Loucy (cell line): ENCODE results near the gene PTPRT.

Experiments used
- H2AFZ ChIP-seq: fragments of 200-600 bp; sonication (generic); 2 replicates; pipeline ENCODE4 v1.6.0; 2016; ENCODE audit warnings: antibody characterized with exemption, mild to moderate bottlenecking, low read length, moderate library complexity
- H3F3A ChIP-seq: fragments of 200-600 bp; 2 replicates; pipeline ENCODE4 v1.6.0; 2016; ENCODE audit warnings: antibody characterized with exemption, low read depth, mild to moderate bottlenecking
- H3K27me3 ChIP-seq: fragments of 200-600 bp; sonication (generic); 2 replicates; pipeline ENCODE4 v1.6.1; 2014; ENCODE audit warnings: low read length, mild to moderate bottlenecking; ENCODE audit not compliant: insufficient read depth, poor library complexity, severe bottlenecking
- H3K36me3 ChIP-seq: fragments of 200-600 bp; sonication (generic); 2 replicates; pipeline ENCODE4 v1.6.1; 2016; ENCODE audit warnings: low read length; ENCODE audit not compliant: insufficient read depth
- H3K4me1 ChIP-seq: fragments of 200-600 bp; sonication (generic); 2 replicates; pipeline ENCODE4 v1.5.1; 2014; ENCODE audit warnings: low read length, mild to moderate bottlenecking; ENCODE audit not compliant: insufficient read depth, poor library complexity, severe bottlenecking
- H3K4me2 ChIP-seq: fragments of 200-600 bp; sonication (generic); 2 replicates; pipeline ENCODE4 v1.6.0; 2014; ENCODE audit warnings: antibody characterized with exemption, low read length, low read depth, mild to moderate bottlenecking; ENCODE audit not compliant: poor library complexity, severe bottlenecking
- H3K4me3 ChIP-seq: fragments of 200-600 bp; sonication (generic); 2 replicates; pipeline ENCODE4 v1.5.1; 2014; ENCODE audit warnings: low read length, mild to moderate bottlenecking, mixed read lengths; ENCODE audit not compliant: poor library complexity, severe bottlenecking
- H3K79me2 ChIP-seq: fragments of 200-600 bp; sonication (generic); 2 replicates; pipeline ENCODE4 v1.6.1; 2014; ENCODE audit warnings: low read length; ENCODE audit not compliant: insufficient read depth
- H3K9ac ChIP-seq: fragments of 200-600 bp; sonication (generic); 2 replicates; pipeline ENCODE4 v1.6.0; 2014; ENCODE audit warnings: mild to moderate bottlenecking, low read depth, low read length, moderate library complexity; ENCODE audit not compliant: poor library complexity, severe bottlenecking
- H3K9me2 ChIP-seq: fragments of 200-600 bp; sonication (generic); replicated peaks from 2 replicates; pipeline ENCODE4 v1.6.1; 2016; ENCODE audit warnings: low read depth, low read length, mixed read lengths
- H3K9me3 ChIP-seq: fragments of 200-600 bp; sonication (generic); 2 replicates; pipeline ENCODE4 v1.6.1; 2014; ENCODE audit warnings: mild to moderate bottlenecking, antibody characterized with exemption, low read length, low read depth; ENCODE audit not compliant: insufficient read depth
- H4K20me1 ChIP-seq: fragments of 200-600 bp; sonication (generic); 2 replicates; pipeline ENCODE4 v1.6.0; 2014; ENCODE audit warnings: antibody characterized with exemption, low read length, mild to moderate bottlenecking; ENCODE audit not compliant: insufficient read depth, poor library complexity, severe bottlenecking
- EZH2phosphoT487 ChIP-seq: fragments of 200-600 bp; IDR thresholded peaks from 2 replicates; pipeline ENCODE4 v1.6.1; 2018; ENCODE audit warnings: antibody characterized with exemption, mild to moderate bottlenecking, moderate library complexity, borderline replicate concordance
- TF ChIP-seq, protein P1 (sequence below): fragments of 200-600 bp; sonication (generic); conservative IDR thresholded peaks from 2 replicates; pipeline ENCODE4 v1.5.1; 2014; ENCODE audit warnings: mild to moderate bottlenecking, antibody characterized with exemption, low read length

The PTPRT gene

DNA sequence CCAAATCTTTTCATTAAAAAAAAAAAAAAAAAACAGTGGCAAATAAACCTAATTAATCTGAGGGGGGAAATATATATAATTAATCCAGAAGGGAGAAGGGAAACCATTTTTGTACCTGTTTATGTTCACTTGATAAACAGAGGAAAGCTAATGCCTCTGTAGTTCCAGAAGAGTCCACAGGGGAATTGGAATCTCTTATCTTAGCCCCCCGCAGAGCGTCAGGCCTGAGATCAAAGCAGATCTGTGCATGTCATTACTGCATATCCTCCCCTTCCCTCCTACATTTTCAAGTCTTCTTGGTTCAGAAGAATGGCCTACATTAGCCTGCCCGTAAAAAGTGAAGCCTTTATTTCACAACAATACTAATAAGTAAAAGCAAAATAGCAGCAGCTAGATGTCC, 157.2 kb downstream of the PTPRT start:
- no peaks in the 10 kb centered on the region for H3K9me2 ChIP-seq
- H3F3A ChIP-seq, result no peaks in the 10 kb centered on the region
- no peaks in the 10 kb centered on the region for H4K20me1 ChIP-seq
- no peak overlapping the region for H2AFZ ChIP-seq
- TF ChIP-seq, protein P1, sequence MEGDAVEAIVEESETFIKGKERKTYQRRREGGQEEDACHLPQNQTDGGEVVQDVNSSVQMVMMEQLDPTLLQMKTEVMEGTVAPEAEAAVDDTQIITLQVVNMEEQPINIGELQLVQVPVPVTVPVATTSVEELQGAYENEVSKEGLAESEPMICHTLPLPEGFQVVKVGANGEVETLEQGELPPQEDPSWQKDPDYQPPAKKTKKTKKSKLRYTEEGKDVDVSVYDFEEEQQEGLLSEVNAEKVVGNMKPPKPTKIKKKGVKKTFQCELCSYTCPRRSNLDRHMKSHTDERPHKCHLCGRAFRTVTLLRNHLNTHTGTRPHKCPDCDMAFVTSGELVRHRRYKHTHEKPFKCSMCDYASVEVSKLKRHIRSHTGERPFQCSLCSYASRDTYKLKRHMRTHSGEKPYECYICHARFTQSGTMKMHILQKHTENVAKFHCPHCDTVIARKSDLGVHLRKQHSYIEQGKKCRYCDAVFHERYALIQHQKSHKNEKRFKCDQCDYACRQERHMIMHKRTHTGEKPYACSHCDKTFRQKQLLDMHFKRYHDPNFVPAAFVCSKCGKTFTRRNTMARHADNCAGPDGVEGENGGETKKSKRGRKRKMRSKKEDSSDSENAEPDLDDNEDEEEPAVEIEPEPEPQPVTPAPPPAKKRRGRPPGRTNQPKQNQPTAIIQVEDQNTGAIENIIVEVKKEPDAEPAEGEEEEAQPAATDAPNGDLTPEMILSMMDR, result no peak
- TF ChIP-seq EZH2phosphoT487, result no peak
- no peaks in the 10 kb centered on the region for H3K9me3 ChIP-seq
- H3K27me3 ChIP-seq, result no peaks in the 10 kb centered on the region
- no peak overlapping the region for H3K4me2 ChIP-seq
- H3K4me3 ChIP-seq, result no peak overlapping the region
- H3K36me3 ChIP-seq, result no peaks in the 10 kb centered on the region
- no peaks in the 10 kb centered on the region for H3K4me1 ChIP-seq
- no peak overlapping the region for H3K9ac ChIP-seq
- no peaks in the 10 kb centered on the region for H3K79me2 ChIP-seq

DNA sequence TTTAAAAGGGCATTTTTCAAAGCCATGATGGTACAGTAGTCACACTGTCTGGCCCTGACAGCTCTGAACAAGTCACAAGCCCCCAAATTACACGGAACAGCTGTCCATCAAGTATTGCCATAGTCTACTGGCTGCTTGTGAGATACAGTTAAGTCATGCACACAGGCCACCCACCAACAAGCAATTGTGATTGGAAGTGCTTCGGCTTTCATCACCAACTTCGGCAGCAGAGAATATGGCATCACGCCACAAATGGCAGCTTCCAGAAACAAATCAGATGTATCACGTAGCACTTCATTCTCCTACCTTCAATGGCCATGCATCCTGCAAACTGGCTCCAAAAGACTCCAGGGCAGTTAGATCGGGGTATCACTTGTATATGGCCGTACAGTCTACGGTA, 160.5 kb downstream of the PTPRT start:
- Histone ChIP-seq H3K27me3 (no peaks in the 10 kb centered on the region), H3K4me1 (no peaks in the 10 kb centered on the region), H3F3A (no peaks in the 10 kb centered on the region), H3K79me2 (no peaks in the 10 kb centered on the region), H2AFZ (no peak overlapping the region), H3K9me2 (no peaks in the 10 kb centered on the region), H4K20me1 (no peaks in the 10 kb centered on the region), H3K9me3 (0 out of 2 replicates have a peak, but pooled peaks cover 2% of the 10 kb centered on the region), H3K4me3 (no peak overlapping the region), H3K9ac (no peak overlapping the region), H3K4me2 (no peak overlapping the region), H3K36me3 (no peaks in the 10 kb centered on the region)
- no peak for TF ChIP-seq EZH2phosphoT487
- TF ChIP-seq, protein P1, result no peak

DNA sequence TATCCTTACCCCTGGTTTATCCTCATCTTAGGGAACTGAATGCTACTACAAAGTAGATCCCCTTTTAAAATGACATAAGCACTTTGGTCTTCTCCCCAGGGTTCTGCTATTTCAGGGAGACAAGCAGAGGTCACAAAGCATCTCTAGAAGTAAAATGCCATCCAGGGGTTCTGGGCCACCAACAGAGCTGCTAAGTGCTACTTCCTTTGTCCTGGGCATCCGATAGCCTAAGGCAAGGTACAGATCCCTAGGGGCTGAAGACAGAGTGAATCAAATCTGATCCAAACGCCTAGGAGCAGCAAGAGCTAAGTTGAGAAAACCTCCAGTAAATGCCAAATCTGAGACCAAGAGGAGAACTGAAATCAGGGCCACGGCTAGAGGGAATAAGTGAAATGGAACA, 161.2 kb downstream of the PTPRT start:
- TF ChIP-seq, protein P1, result no peak
- H2AFZ ChIP-seq, result no peak overlapping the region
- no peaks in the 10 kb centered on the region for H3K9me2 ChIP-seq
- 0 out of 2 replicates have a peak, but pooled peaks cover 2% of the 10 kb centered on the region for H3K9me3 ChIP-seq
- H3K4me1 ChIP-seq, result no peaks in the 10 kb centered on the region
- no peaks in the 10 kb centered on the region for H4K20me1 ChIP-seq
- no peaks in the 10 kb centered on the region for H3K36me3 ChIP-seq
- no peak overlapping the region for H3K4me2 ChIP-seq
- H3F3A ChIP-seq, result no peaks in the 10 kb centered on the region
- no peak overlapping the region for H3K4me3 ChIP-seq
- no peaks in the 10 kb centered on the region for H3K27me3 ChIP-seq
- no peaks in the 10 kb centered on the region for H3K79me2 ChIP-seq
- no peak overlapping the region for H3K9ac ChIP-seq
